ENCODE data around the gene EHF.

EHF gene

GRCh38 chr11:34616830-34617504 is 3.9 kb upstream of the EHF start:
- no peaks in the 10 kb centered on the region for H3K9me2 ChIP-seq (replicated peaks; ENCODE audit: control insufficient read depth, low read length)
- no peaks in the 10 kb centered on the region for H3K4me1 ChIP-seq (ENCODE audit: control insufficient read depth, low read length)
- no peaks in the 10 kb centered on the region for H3K36me3 ChIP-seq (ENCODE audit: control insufficient read depth, low read length)
- H3K4me2 ChIP-seq (ENCODE audit: low read length), result no peak overlapping the region
- no peaks in the 10 kb centered on the region for H3K9me3 ChIP-seq (ENCODE audit: control insufficient read depth, insufficient read depth, low read length)
- H3K79me2 ChIP-seq (ENCODE audit: control insufficient read depth, low read length), result no peaks in the 10 kb centered on the region
- H4K20me1 ChIP-seq (ENCODE audit: control insufficient read depth, insufficient read depth, low read depth, low read length), result no peaks in the 10 kb centered on the region
- H3F3A ChIP-seq (ENCODE audit: control insufficient read depth, insufficient read depth), result no peaks in the 10 kb centered on the region
- H3K27ac ChIP-seq (ENCODE audit: low read depth, low read length), result no peak overlapping the region
- H3K27me3 ChIP-seq (ENCODE audit: control insufficient read depth, low read length), result peaks cover 16% of the 10 kb centered on the region; the same call in 1 of the 2 replicates
- no peak overlapping the region for H3K4me3 ChIP-seq (ENCODE audit: low read length)
- no peak for TF ChIP-seq EZH2phosphoT487 (IDR thresholded peaks at IDR 0.05; ENCODE audit: borderline replicate concordance, low read length)

- no peaks in the 10 kb centered on the region for H4K20me1 ChIP-seq (ENCODE audit: control insufficient read depth, insufficient read depth, low read depth, low read length)
- no peaks in the 10 kb centered on the region for H3K36me3 ChIP-seq (ENCODE audit: control insufficient read depth, low read length)
- no peaks in the 10 kb centered on the region for H3K9me2 ChIP-seq (replicated peaks; ENCODE audit: control insufficient read depth, low read length)
- H3K4me2 ChIP-seq (ENCODE audit: low read length), result no peak overlapping the region
- no peaks in the 10 kb centered on the region for H3K9me3 ChIP-seq (ENCODE audit: control insufficient read depth, insufficient read depth, low read length)
- no peaks in the 10 kb centered on the region for H3F3A ChIP-seq (ENCODE audit: control insufficient read depth, insufficient read depth)
- H3K27me3 ChIP-seq (ENCODE audit: control insufficient read depth, low read length), result peaks cover 22% of the 10 kb centered on the region
- H3K27ac ChIP-seq (ENCODE audit: low read depth, low read length), result no peak overlapping the region
- TF ChIP-seq CTCF (IDR thresholded peaks at IDR 0.05; ENCODE audit: low read depth, low read length, poor library complexity, severe bottlenecking) (no peak), EZH2phosphoT487 (IDR thresholded peaks at IDR 0.05; ENCODE audit: borderline replicate concordance, low read length) (no peak)
- H3K4me1 ChIP-seq (ENCODE audit: control insufficient read depth, low read length), result no peaks in the 10 kb centered on the region
- H3K4me3 ChIP-seq (ENCODE audit: low read length), result no peak overlapping the region
- H3K79me2 ChIP-seq (ENCODE audit: control insufficient read depth, low read length), result no peaks in the 10 kb centered on the region
Measured at GRCh38 chr11:34618406-34618805, 2.5 kb upstream of the EHF start.

GRCh38 chr11:34619062-34619516 is 1.8 kb upstream of the EHF start:
- H3F3A ChIP-seq (ENCODE audit: control insufficient read depth, insufficient read depth), result no peaks in the 10 kb centered on the region
- H3K9me3 ChIP-seq (ENCODE audit: control insufficient read depth, insufficient read depth, low read length), result no peaks in the 10 kb centered on the region; the same call in 1 of the 2 replicates
- no peaks in the 10 kb centered on the region for H4K20me1 ChIP-seq (ENCODE audit: control insufficient read depth, insufficient read depth, low read depth, low read length)
- H3K79me2 ChIP-seq (ENCODE audit: control insufficient read depth, low read length), result no peaks in the 10 kb centered on the region
- no peak overlapping the region for H3K4me3 ChIP-seq (ENCODE audit: low read length)
- H3K27me3 ChIP-seq (ENCODE audit: control insufficient read depth, low read length), result peaks cover 29% of the 10 kb centered on the region
- no peak overlapping the region for H3K27ac ChIP-seq (ENCODE audit: low read depth, low read length)
- no peaks in the 10 kb centered on the region for H3K9me2 ChIP-seq (replicated peaks; ENCODE audit: control insufficient read depth, low read length)
- TF ChIP-seq CTCF (IDR thresholded peaks at IDR 0.05; ENCODE audit: low read depth, low read length, poor library complexity, severe bottlenecking) (no peak), EZH2phosphoT487 (IDR thresholded peaks at IDR 0.05; ENCODE audit: borderline replicate concordance, low read length) (no peak)
- no peaks in the 10 kb centered on the region for H3K4me1 ChIP-seq (ENCODE audit: control insufficient read depth, low read length)
- H3K36me3 ChIP-seq (ENCODE audit: control insufficient read depth, low read length), result no peaks in the 10 kb centered on the region
- no peak overlapping the region for H3K4me2 ChIP-seq (ENCODE audit: low read length)

GRCh38 chr11:34620202-34620601 is 691 bp upstream of the EHF start:
- H3K36me3 ChIP-seq (ENCODE audit: control insufficient read depth, low read length), result no peaks in the 10 kb centered on the region
- no peak overlapping the region for H3K4me3 ChIP-seq (ENCODE audit: low read length)
- H3K4me2 ChIP-seq (ENCODE audit: low read length), result no peak overlapping the region
- no peaks in the 10 kb centered on the region for H3K79me2 ChIP-seq (ENCODE audit: control insufficient read depth, low read length)
- no peaks in the 10 kb centered on the region for H3F3A ChIP-seq (ENCODE audit: control insufficient read depth, insufficient read depth)
- H3K27ac ChIP-seq (ENCODE audit: low read depth, low read length), result no peak overlapping the region
- H3K27me3 ChIP-seq (ENCODE audit: control insufficient read depth, low read length), result peaks cover 29% of the 10 kb centered on the region
- no peaks in the 10 kb centered on the region; the same call in 1 of the 2 replicates for H3K9me3 ChIP-seq (ENCODE audit: control insufficient read depth, insufficient read depth, low read length)
- TF ChIP-seq CTCF (IDR thresholded peaks at IDR 0.05; ENCODE audit: low read depth, low read length, poor library complexity, severe bottlenecking), result no peak
- no peaks in the 10 kb centered on the region for H4K20me1 ChIP-seq (ENCODE audit: control insufficient read depth, insufficient read depth, low read depth, low read length)
- H3K9me2 ChIP-seq (replicated peaks; ENCODE audit: control insufficient read depth, low read length), result no peaks in the 10 kb centered on the region
- no peaks in the 10 kb centered on the region for H3K4me1 ChIP-seq (ENCODE audit: control insufficient read depth, low read length)

Measured in DOHH2 (cell line).